ENCODE results near the gene CAV2. TPM values are rescaled to one million over a fixed set of nuclear protein-coding genes. Genes with fewer than 3 reads are reported as not detected.

CAV2 gene
- total RNA-seq, 2 donors from 2014 or later, result 5.2 to 7.4 TPM

DNA sequence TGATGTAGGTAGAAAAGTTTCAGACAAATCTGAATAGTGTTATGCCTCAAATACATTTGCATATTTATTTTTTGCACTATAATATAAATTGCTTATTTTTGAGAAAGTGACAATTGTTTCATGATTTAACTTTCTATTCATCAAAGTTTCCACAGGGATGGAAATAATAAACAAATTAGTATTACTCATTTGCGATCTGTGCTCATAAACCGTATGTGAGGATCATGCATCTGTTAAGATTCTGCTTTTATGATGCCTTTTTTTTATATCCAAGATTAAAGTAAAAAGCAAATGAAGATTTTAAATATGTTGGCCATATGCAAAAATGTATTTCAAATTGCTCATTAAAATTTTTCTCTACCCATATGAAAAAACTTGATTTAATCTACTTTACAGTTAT lies 45.2 kb upstream of the CAV2 start:
- TF ChIP-seq, protein P1, sequence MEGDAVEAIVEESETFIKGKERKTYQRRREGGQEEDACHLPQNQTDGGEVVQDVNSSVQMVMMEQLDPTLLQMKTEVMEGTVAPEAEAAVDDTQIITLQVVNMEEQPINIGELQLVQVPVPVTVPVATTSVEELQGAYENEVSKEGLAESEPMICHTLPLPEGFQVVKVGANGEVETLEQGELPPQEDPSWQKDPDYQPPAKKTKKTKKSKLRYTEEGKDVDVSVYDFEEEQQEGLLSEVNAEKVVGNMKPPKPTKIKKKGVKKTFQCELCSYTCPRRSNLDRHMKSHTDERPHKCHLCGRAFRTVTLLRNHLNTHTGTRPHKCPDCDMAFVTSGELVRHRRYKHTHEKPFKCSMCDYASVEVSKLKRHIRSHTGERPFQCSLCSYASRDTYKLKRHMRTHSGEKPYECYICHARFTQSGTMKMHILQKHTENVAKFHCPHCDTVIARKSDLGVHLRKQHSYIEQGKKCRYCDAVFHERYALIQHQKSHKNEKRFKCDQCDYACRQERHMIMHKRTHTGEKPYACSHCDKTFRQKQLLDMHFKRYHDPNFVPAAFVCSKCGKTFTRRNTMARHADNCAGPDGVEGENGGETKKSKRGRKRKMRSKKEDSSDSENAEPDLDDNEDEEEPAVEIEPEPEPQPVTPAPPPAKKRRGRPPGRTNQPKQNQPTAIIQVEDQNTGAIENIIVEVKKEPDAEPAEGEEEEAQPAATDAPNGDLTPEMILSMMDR (conservative IDR thresholded peaks at IDR 0.05), result no peak
- Histone ChIP-seq H3K9ac (ENCODE audit: extremely low read depth, low read length, poor library complexity, severe bottlenecking) (no peak overlapping the region), H3K4me3 (ENCODE audit: low read length) (no peak overlapping the region), H3K27me3 (ENCODE audit: control insufficient read depth, insufficient read depth, low read length, poor library complexity, severe bottlenecking) (no peaks in the 10 kb centered on the region), H3K27ac (ENCODE audit: low read depth, low read length) (no peak overlapping the region), H3K4me1 (ENCODE audit: control insufficient read depth, insufficient read depth, low read length) (no peaks in the 10 kb centered on the region), H3K9me3 (ENCODE audit: control insufficient read depth, low read length) (no peaks in the 10 kb centered on the region), H3K36me3 (ENCODE audit: control insufficient read depth, insufficient read depth, low read length) (no peaks in the 10 kb centered on the region)
- no peaks in the 10 kb centered on the region for H3K36me3 Mint-ChIP-seq (ENCODE audit: low read depth)
- H3K27me3 Mint-ChIP-seq (ENCODE audit: insufficient read depth), result no peaks in the 10 kb centered on the region
- H3K27ac Mint-ChIP-seq, result no peak overlapping the region
- DNase-seq, result no peak
- WGBS, 2 experiments (ENCODE audit: insufficient coverage in 1 of 2, insufficient read length in 1 of 2), result 100% methylated on average over 2 of the region's 2 CpGs; no CpG with 5 or more reads in 1 of the 2 experiments
- H3K4me1 Mint-ChIP-seq, result peaks cover 21% of the 10 kb centered on the region
- H3K9me3 Mint-ChIP-seq, result no peaks in the 10 kb centered on the region
- H3K4me3 Mint-ChIP-seq, result no peak overlapping the region

DNA sequence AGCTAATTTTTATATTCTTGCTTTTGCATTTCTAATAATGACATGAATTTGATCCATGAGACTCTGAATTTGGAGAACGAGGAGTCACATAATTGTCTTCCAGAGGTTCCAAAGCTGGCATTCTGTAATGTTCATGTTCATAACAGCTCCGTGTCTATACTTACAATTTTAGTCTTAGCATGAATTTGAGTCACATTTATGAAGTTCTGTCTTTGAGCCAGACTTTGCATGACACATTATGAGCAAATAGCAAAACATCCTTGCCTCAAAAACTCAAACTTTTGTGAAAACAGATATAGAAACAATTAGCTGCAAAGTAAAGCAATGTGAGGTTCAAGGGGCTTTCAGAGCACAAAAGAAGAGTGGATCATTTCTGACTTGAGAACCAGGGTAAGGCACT lies 44.5 kb upstream of the CAV2 start:
- Histone ChIP-seq H3K36me3 (ENCODE audit: control insufficient read depth, insufficient read depth, low read length) (no peaks in the 10 kb centered on the region), H3K9ac (ENCODE audit: extremely low read depth, low read length, poor library complexity, severe bottlenecking) (no peak overlapping the region), H3K4me3 (ENCODE audit: low read length) (no peak overlapping the region), H3K27me3 (ENCODE audit: control insufficient read depth, insufficient read depth, low read length, poor library complexity, severe bottlenecking) (no peaks in the 10 kb centered on the region), H3K9me3 (ENCODE audit: control insufficient read depth, low read length) (no peaks in the 10 kb centered on the region), H3K4me1 (ENCODE audit: control insufficient read depth, insufficient read depth, low read length) (no peaks in the 10 kb centered on the region), H3K27ac (ENCODE audit: low read depth, low read length) (no peak overlapping the region)
- Mint-ChIP-seq H3K4me3 (no peak overlapping the region), H3K27ac (no peak overlapping the region), H3K4me1 (peaks cover 21% of the 10 kb centered on the region), H3K27me3 (ENCODE audit: insufficient read depth) (no peaks in the 10 kb centered on the region), H3K36me3 (ENCODE audit: low read depth) (no peaks in the 10 kb centered on the region), H3K9me3 (no peaks in the 10 kb centered on the region)
- DNase-seq, result no peak
- 91 to 100% methylated on average over 2 of the region's 2 CpGs for WGBS, 2 experiments (ENCODE audit: insufficient coverage in 1 of 2, insufficient read length in 1 of 2)
- TF ChIP-seq, protein P1 (conservative IDR thresholded peaks at IDR 0.05), result no peak

DNA sequence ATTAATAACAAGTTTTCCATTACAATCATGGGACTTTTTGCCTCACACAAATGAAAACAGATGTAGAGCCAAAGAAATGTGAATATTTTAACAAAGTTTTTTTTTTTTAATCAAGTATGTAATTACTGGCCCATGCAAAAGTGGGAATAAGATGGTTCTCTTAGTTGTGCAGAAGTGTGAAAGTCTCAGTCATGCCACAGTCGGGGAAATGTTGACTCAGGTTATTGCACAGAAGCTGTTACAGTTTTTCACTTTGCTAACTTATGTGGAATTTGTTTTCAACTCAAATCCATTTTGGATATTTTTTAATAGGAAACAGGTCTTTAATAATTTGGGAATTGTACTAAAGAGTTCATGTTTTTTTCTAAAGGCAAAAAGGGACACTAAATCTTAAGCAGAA lies 44.0 kb upstream of the CAV2 start:
- Mint-ChIP-seq H3K9me3 (no peaks in the 10 kb centered on the region), H3K4me1 (peaks cover 21% of the 10 kb centered on the region), H3K27me3 (ENCODE audit: insufficient read depth) (no peaks in the 10 kb centered on the region), H3K4me3 (no peak overlapping the region), H3K27ac (no peak overlapping the region), H3K36me3 (ENCODE audit: low read depth) (no peaks in the 10 kb centered on the region)
- WGBS, 2 experiments (ENCODE audit: insufficient coverage in 1 of 2, insufficient read length in 1 of 2), result 82 to 97% methylated on average over 1 of the region's 1 CpG
- H3K9me3 ChIP-seq (ENCODE audit: control insufficient read depth, low read length), result no peaks in the 10 kb centered on the region
- H3K4me3 ChIP-seq (ENCODE audit: low read length), result no peak overlapping the region
- no peak for DNase-seq
- H3K27me3 ChIP-seq (ENCODE audit: control insufficient read depth, insufficient read depth, low read length, poor library complexity, severe bottlenecking), result no peaks in the 10 kb centered on the region
- H3K4me1 ChIP-seq (ENCODE audit: control insufficient read depth, insufficient read depth, low read length), result no peaks in the 10 kb centered on the region
- H3K27ac ChIP-seq (ENCODE audit: low read depth, low read length), result no peak overlapping the region
- no peak overlapping the region for H3K9ac ChIP-seq (ENCODE audit: extremely low read depth, low read length, poor library complexity, severe bottlenecking)
- no peaks in the 10 kb centered on the region for H3K36me3 ChIP-seq (ENCODE audit: control insufficient read depth, insufficient read depth, low read length)
- TF ChIP-seq, protein P1 (conservative IDR thresholded peaks at IDR 0.05), result no peak

Measured in endodermal cell (in vitro differentiated cells).